ENCODE measurements around the gene DGKG.

The DGKG gene

GRCh38 chr3:186216900-186217819 lies 144.9 kb downstream of the DGKG start:
- in situ Hi-C loops (cut with MboI; ENCODE audit: low sequenced_read_pairs) = no loop called here

GRCh38 chr3:186214670-186215069 lies 147.4 kb downstream of the DGKG start:
- in situ Hi-C loops (cut with MboI; ENCODE audit: low sequenced_read_pairs) = no loop called here

GRCh38 chr3:186213946-186214345 lies 148.1 kb downstream of the DGKG start:
- in situ Hi-C loops (cut with MboI; ENCODE audit: low sequenced_read_pairs) = no loop called here

- in situ Hi-C loops (cut with MboI; ENCODE audit: low sequenced_read_pairs) = no loop called here
Observed at GRCh38 chr3:186212611-186213010, 149.4 kb downstream of the DGKG start.

- in situ Hi-C loops (cut with MboI; ENCODE audit: low sequenced_read_pairs) = no loop called here
Observed at GRCh38 chr3:186210852-186211500, 151.1 kb downstream of the DGKG start.

- in situ Hi-C loops (cut with MboI; ENCODE audit: low sequenced_read_pairs) = no loop called here
Observed at GRCh38 chr3:186209810-186210752, 152.0 kb downstream of the DGKG start.

- in situ Hi-C loops (cut with MboI; ENCODE audit: low sequenced_read_pairs) = no loop called here
Observed at GRCh38 chr3:186208296-186208989, 153.6 kb downstream of the DGKG start.

GRCh38 chr3:186207515-186207914 lies 154.5 kb downstream of the DGKG start:
- in situ Hi-C loops (cut with MboI; ENCODE audit: low sequenced_read_pairs) = no loop called here

- in situ Hi-C loops (cut with MboI; ENCODE audit: low sequenced_read_pairs) = no loop called here
Observed at GRCh38 chr3:186200726-186201125, 161.3 kb downstream of the DGKG start.

- in situ Hi-C loops (cut with MboI; ENCODE audit: low sequenced_read_pairs) = no loop called here
Observed at GRCh38 chr3:186198442-186198841, 163.6 kb downstream of the DGKG start.

GRCh38 chr3:186194451-186194811 lies 167.6 kb downstream of the DGKG start:
- in situ Hi-C loops (cut with MboI; ENCODE audit: low sequenced_read_pairs) = no loop called here

- in situ Hi-C loops (cut with MboI; ENCODE audit: low sequenced_read_pairs) = no loop called here
Observed at GRCh38 chr3:186193534-186194450, 168.2 kb downstream of the DGKG start.

- in situ Hi-C loops (cut with MboI; ENCODE audit: low sequenced_read_pairs) = no loop called here
Observed at GRCh38 chr3:186192823-186193222, 169.2 kb downstream of the DGKG start.

GRCh38 chr3:186189492-186189891 lies 172.5 kb downstream of the DGKG start:
- in situ Hi-C loops (cut with MboI; ENCODE audit: low sequenced_read_pairs) = no loop called here

- in situ Hi-C loops (cut with MboI; ENCODE audit: low sequenced_read_pairs) = no loop called here
Observed at GRCh38 chr3:186187401-186188275, 174.4 kb downstream of the DGKG start.

- in situ Hi-C loops (cut with MboI; ENCODE audit: low sequenced_read_pairs) = no loop called here
Observed at GRCh38 chr3:186185194-186185787, 176.7 kb downstream of the DGKG start.

GRCh38 chr3:186184021-186184420 lies 178.0 kb downstream of the DGKG start:
- in situ Hi-C loops (cut with MboI; ENCODE audit: low sequenced_read_pairs) = no loop called here

GRCh38 chr3:186182850-186183249 lies 179.2 kb downstream of the DGKG start:
- in situ Hi-C loops (cut with MboI; ENCODE audit: low sequenced_read_pairs) = no loop called here
